GM12873 (cell line): ENCODE data around the gene JUND.
A peak's percentile ranks its signal among the peaks of the same experiment; 100 is the strongest.

Experiments
- TF ChIP-seq, protein P1 (sequence below): IDR thresholded peaks from 2 replicates; pipeline ENCODE4 v1.5.1; 2012; ENCODE audit warnings: low read depth, mild to moderate bottlenecking, moderate library complexity, low read length, control low read depth; ENCODE audit not compliant: insufficient read depth; ENCODE audit errors: missing control alignments

The JUND gene

GRCh38 chr19:18281082-18282020 is at the start of gene JUND:
Gene JUND (minus strand): TSS chr19:18281622. CDS start chr19:18281484, 138 bp downstream.
- TF ChIP-seq, protein P1, sequence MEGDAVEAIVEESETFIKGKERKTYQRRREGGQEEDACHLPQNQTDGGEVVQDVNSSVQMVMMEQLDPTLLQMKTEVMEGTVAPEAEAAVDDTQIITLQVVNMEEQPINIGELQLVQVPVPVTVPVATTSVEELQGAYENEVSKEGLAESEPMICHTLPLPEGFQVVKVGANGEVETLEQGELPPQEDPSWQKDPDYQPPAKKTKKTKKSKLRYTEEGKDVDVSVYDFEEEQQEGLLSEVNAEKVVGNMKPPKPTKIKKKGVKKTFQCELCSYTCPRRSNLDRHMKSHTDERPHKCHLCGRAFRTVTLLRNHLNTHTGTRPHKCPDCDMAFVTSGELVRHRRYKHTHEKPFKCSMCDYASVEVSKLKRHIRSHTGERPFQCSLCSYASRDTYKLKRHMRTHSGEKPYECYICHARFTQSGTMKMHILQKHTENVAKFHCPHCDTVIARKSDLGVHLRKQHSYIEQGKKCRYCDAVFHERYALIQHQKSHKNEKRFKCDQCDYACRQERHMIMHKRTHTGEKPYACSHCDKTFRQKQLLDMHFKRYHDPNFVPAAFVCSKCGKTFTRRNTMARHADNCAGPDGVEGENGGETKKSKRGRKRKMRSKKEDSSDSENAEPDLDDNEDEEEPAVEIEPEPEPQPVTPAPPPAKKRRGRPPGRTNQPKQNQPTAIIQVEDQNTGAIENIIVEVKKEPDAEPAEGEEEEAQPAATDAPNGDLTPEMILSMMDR = peak; percentile 14

DNA sequence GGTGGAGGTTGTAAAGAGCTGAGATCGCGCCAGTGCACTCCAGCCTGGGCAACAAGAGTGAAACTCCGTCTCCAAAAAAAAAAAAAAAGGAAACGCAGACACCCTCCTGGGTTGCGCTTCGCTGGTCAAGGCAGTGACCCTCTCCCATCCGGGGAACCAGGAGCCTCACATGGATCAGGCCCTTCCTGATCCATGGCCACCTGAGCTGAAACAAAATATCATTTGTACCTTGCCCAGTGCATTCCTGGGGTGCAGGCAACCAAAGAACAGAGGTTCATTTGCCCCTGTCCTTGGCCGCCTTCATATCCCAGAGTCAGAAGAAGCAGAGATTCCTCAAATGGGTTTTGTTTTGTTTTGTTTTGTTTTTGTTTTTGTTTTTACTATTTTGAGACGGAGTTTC is 49.4 kb upstream of the JUND start:
- TF ChIP-seq, protein P1 = no peak

GRCh38 chr19:18329035-18329376 is 47.6 kb upstream of the JUND start:
- TF ChIP-seq, protein P1 = no peak

- TF ChIP-seq, protein P1 = peak; percentile 93
Observed at GRCh38 chr19:18328340-18329034, 47.1 kb upstream of the JUND start.

GRCh38 chr19:18326772-18327171 is 45.4 kb upstream of the JUND start:
- TF ChIP-seq, protein P1 = no peak

GRCh38 chr19:18322759-18323460 is 41.5 kb upstream of the JUND start, which contains the start of gene LSM4:
Gene LSM4 (minus strand): TSS chr19:18323076. CDS start chr19:18323020, 56 bp downstream.
- TF ChIP-seq, protein P1 = peak; percentile 67

DNA sequence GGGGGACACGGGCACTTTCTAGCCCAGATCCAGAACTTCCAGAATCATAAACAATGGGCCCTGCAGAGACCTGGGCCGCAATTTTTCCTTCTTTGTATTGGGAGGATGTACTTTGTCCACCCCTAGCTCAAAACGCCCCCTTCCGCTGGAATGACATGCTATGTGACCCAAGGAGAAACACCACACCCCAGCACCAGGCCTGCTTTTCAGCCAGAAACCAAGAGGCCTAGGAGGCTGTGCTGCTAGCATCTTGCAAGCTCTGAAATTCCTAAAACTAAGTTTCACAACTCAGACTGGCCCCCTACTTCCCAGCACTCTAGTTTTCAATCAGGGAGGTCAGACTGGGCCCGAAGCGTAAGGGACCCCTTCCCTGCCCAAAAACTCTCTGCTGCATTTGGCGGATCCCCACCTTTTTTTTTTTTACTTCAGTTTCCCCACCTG is 40.9 kb upstream of the JUND start:
- TF ChIP-seq, protein P1 = peak; percentile 41
